Naive thymus-derived CD4-positive, alpha-beta T cell (primary cell): ENCODE measurements around the gene TTC16. TPM values are rescaled to one million over a fixed set of nuclear protein-coding genes. Genes with fewer than 3 reads are reported as not detected.

Experiments used
- ATAC-seq: fragments of 150-1000 bp; cut with Tn5 transposase; 2 replicates; pipeline ENCODE4 v1.10.0; 2021; ENCODE audit warnings: mild to moderate bottlenecking, moderate library complexity
- CTCF ChIA-PET: fragments of 350-600 bp; sonication (Branson Sonifier 250); formaldehyde crosslinking; loops from one replicate; lab custom pipeline; 2021; ENCODE audit warnings: antibody characterized with exemption; lab: Charles Lee
- POLR2A ChIA-PET: fragments of 350-600 bp; sonication (Branson Sonifier 250); formaldehyde crosslinking; loops from one replicate; lab custom pipeline; 2021; ENCODE audit warnings: antibody characterized with exemption, inconsistent platforms; lab: Charles Lee
- DNase-seq, 9 donors: peaks; one replicate each; pipeline versions ENCODE4 v3.0.0 to v3.0.0-alpha.2; 2020 to 2022; ENCODE audit warnings: mixed read lengths in 1 of 9
- H3K27ac ChIP-seq: one replicate; pipeline ENCODE4 v1.7.0; 2013; ENCODE audit warnings: mild to moderate bottlenecking, low read depth, low read length, moderate library complexity
- H3K27me3 ChIP-seq, 2 donors: one replicate each; pipeline ENCODE4 v1.7.0; 2013; ENCODE audit warnings: low read length in 2 of 2, mild to moderate bottlenecking in 2 of 2, moderate library complexity in 2 of 2; ENCODE audit not compliant: control insufficient read depth in 2 of 2, insufficient read depth in 2 of 2
- H3K36me3 ChIP-seq, 3 experiments: 1 replicate in 2 of 3; 2 replicates in 1 of 3; pipeline ENCODE4 v1.7.0; 2013; ENCODE audit warnings: low read length in 3 of 3, mild to moderate bottlenecking in 3 of 3, moderate library complexity in 1 of 3; ENCODE audit not compliant: insufficient read depth in 3 of 3, control insufficient read depth in 2 of 3
- H3K4me1 ChIP-seq, 2 donors: one replicate each; pipeline ENCODE4 v1.7.0; 2013; ENCODE audit warnings: low read length in 2 of 2, mild to moderate bottlenecking in 2 of 2, moderate library complexity in 1 of 2; ENCODE audit not compliant: control insufficient read depth in 2 of 2, insufficient read depth in 2 of 2
- H3K4me3 ChIP-seq: 2 replicates; pipeline ENCODE4 v1.7.0; 2013; ENCODE audit warnings: mild to moderate bottlenecking, low read length
- H3K9me3 ChIP-seq, 3 experiments: 1 replicate in 2 of 3; 2 replicates in 1 of 3; pipeline ENCODE4 v1.7.0; 2013; ENCODE audit warnings: low read length in 3 of 3; ENCODE audit not compliant: control insufficient read depth in 2 of 3
- H3K27ac Mint-ChIP-seq, 9 donors: one replicate each; pipeline ENCODE4 v1.8.0; 2020 to 2022; ENCODE audit warnings: mixed read lengths in 9 of 9, mild to moderate bottlenecking in 8 of 9, moderate library complexity in 5 of 9, inconsistent platforms in 2 of 9
- H3K27me3 Mint-ChIP-seq, 5 donors: one replicate each; pipeline ENCODE4 v1.8.0; 2021 to 2022; ENCODE audit warnings: mixed read lengths in 5 of 5, mild to moderate bottlenecking in 1 of 5
- H3K36me3 Mint-ChIP-seq, 5 donors: one replicate each; pipeline ENCODE4 v1.8.0; 2020 to 2022; ENCODE audit warnings: mixed read lengths in 5 of 5, mild to moderate bottlenecking in 3 of 5, inconsistent platforms in 1 of 5
- H3K4me1 Mint-ChIP-seq, 7 donors: one replicate each; pipeline ENCODE4 v1.8.0; 2020 to 2022; ENCODE audit warnings: mixed read lengths in 7 of 7, mild to moderate bottlenecking in 3 of 7, inconsistent platforms in 1 of 7
- H3K4me3 Mint-ChIP-seq, 10 donors: one replicate each; pipeline ENCODE4 v1.8.0; 2020 to 2022; ENCODE audit warnings: mild to moderate bottlenecking in 10 of 10, mixed read lengths in 10 of 10, moderate library complexity in 6 of 10, inconsistent platforms in 2 of 10
- H3K9me3 Mint-ChIP-seq, 11 donors: one replicate each; pipeline ENCODE4 v1.8.0; 2020 to 2022; ENCODE audit warnings: mixed read lengths in 11 of 11, mild to moderate bottlenecking in 4 of 11, inconsistent platforms in 1 of 11, moderate library complexity in 1 of 11
- intact Hi-C, 2 donors: fragments of 100-400 bp; cut with micrococcal nuclease; formaldehyde crosslinking; loops; one replicate each; pipeline ENCODE4 v1.15.1; 2023
- polyA plus RNA-seq, 2 donors: library from polyadenylated mRNA; unstranded; fragments of 300-500 nt; fragmentation: Illumina TruSeq; gene quantifications; one replicate each; pipeline ENCODE4 v1.2.3, GENCODE V29; 2021
- total RNA-seq, 6 experiments: library from RNA in 5 of 6; stranded (reverse) in 5 of 6; gene quantifications; 1 replicate in 5 of 6; 2 replicates in 1 of 6; pipeline ENCODE4 v1.2.3 and lab custom pipeline; 2021 to 2026

Gene TTC16
- total and polyA plus RNA-seq, 7 experiments from 2014 or later: 0.29 to 9.9 (median 4.6) TPM

DNA sequence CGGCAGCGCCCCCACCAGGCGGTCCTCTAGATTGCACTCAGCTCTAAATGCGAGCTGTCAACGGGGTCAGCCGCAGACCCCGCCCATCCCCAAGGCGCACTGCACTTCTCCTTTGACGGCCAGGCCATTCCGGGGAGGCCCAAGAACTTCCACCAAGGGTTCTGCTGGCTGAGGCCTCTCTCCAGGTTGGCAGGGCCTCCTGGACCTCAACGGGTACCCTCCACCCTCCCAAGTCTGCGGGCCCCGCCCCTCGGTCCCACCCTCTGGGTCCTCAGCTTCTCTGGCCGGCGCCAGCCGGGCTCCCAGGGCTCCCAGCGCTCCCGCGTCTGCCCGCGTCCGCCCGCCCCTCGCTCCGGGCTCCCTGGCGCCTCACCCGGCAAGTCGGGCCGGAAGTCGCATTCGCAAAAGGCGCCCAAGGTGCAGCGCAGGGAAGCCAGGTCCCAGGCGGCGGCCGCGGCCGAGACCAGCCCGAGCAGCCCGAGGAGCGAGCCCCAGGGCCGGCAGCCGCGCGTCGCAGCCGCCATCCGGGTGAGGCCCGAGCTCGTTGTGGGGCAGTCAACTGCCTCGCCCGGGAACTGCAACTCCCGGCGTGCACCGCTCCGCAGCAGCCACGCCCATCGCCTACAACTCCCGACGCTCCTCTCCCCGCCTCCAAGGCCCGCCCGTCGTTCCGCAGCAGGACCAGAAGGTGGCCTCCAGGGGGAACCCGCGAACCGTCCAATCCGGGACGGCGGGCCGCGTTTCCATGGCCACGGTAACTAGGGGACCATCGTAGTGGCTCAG is 19.1 kb downstream of the TTC16 start, which contains the start of gene TOR2A:
TSS of gene TOR2A (minus strand) at position 548 of the 783 bp plus-strand sequence. CDS start at position 524, 24 bp downstream.
- intact Hi-C loops: loop anchor here (1.0 to 10.0 kb wide), 21 partner anchors 20 to 795 kb away; partner anchors contain the start of genes FPGS (in 2 of the 2), NAIF1 (in 2 of the 2), PTRH1 (in 2 of the 2) and LRSAM1 (in 1 of the 2)
- DNase-seq (peak; percentile 97 to 99 (median 98)), ATAC-seq (peak; percentile 97)
- H3K36me3 Mint-ChIP-seq: peaks cover 0 to 19% (median 6%) of the 10 kb centered on the region in 5 donors
- H3K27me3 Mint-ChIP-seq: no peaks in the 10 kb centered on the region
- Histone ChIP-seq H3K9me3 (no peaks in the 10 kb centered on the region), H3K4me3 (peak within 1 kb of the TSS; percentile 73), H3K27me3 (no peaks in the 10 kb centered on the region), H3K36me3 (peaks cover 0 to 41% (median 3%) of the 10 kb centered on the region in 3 experiments), H3K27ac (peak within 1 kb of the TSS; percentile 88), H3K4me1 (peaks cover 14 to 15% of the 10 kb centered on the region in 2 donors)
- ChIA-PET POLR2A (interaction anchor here (0.7 to 2.0 kb wide), 19 partner anchors 10 to 285 kb away, joined by 3 to 23 read pairs (median 4); partner anchors contain the start of genes CDK9, PTRH1, SH2D3C and ST6GALNAC4), CTCF (interaction anchor here (0.6 to 2.9 kb wide), 42 partner anchors 9 to 765 kb away, joined by 3 to 32 read pairs (median 4); partner anchors contain the start of genes CDK9, FPGS, PTRH1 and SH2D3C)
- peak within 1 kb of the TSS; percentile 82 to 97 (median 88) for H3K4me3 Mint-ChIP-seq
- peaks cover 0 to 4% (median 0%) of the 10 kb centered on the region in 11 donors for H3K9me3 Mint-ChIP-seq
- H3K4me1 Mint-ChIP-seq: peaks cover 0 to 21% (median 18%) of the 10 kb centered on the region in 7 donors
- peak within 1 kb of the TSS; percentile 89 to 98 (median 93) for H3K27ac Mint-ChIP-seq

DNA sequence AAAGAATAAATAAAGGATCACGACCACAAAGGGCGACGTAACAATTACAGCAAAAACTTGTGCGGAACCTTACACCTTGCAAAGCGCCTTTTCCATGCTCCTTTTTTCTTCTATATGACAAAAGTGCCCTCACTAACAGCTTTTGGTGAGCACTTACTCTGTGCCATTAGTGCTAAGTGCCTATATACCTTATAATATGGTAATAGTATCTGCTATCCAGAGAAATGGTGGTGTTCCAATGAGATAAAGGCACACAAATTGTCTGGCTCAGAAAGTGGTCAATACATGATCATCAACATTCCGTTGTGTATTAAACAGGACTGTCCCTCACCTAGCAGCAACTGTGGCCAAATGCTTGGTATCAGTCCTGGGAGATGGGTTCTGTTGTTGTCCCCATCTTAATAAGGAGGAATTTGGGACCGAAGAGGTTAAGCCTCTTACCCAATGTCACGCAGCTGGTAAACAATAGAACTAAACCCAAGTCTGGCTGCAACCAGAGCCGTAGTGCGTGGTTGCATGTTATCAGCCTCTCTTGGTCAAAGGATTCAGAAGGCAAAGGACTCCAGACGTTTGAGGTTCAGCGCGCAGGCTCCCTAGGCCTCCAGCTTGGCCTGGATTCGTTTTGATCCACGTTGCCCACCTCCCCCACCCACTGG is 19.8 kb downstream of the TTC16 start:
- Histone ChIP-seq H3K36me3 (peaks cover 0 to 49% (median 6%) of the 10 kb centered on the region in 3 experiments), H3K27ac (peak overlapping the region; percentile 79), H3K4me1 (peaks cover 14 to 15% of the 10 kb centered on the region in 2 donors), H3K27me3 (no peaks in the 10 kb centered on the region), H3K4me3 (no peak overlapping the region), H3K9me3 (no peaks in the 10 kb centered on the region)
- peak overlapping the region; percentile 89 to 98 (median 93) for H3K27ac Mint-ChIP-seq
- intact Hi-C loops: loop anchor here (1.0 to 10.0 kb wide), 17 partner anchors 20 to 791 kb away; partner anchors contain the start of genes FPGS (in 2 of the 2), NAIF1 (in 2 of the 2), PTRH1 (in 2 of the 2) and SLC25A25 (in 1 of the 2)
- H3K36me3 Mint-ChIP-seq: peaks cover 0 to 19% (median 6%) of the 10 kb centered on the region in 5 donors
- H3K27me3 Mint-ChIP-seq: no peaks in the 10 kb centered on the region
- peaks cover 0 to 21% (median 18%) of the 10 kb centered on the region in 7 donors for H3K4me1 Mint-ChIP-seq
- peaks cover 0 to 4% (median 0%) of the 10 kb centered on the region in 11 donors for H3K9me3 Mint-ChIP-seq
- peak overlapping the region; percentile 82 to 97 (median 88) for H3K4me3 Mint-ChIP-seq
- no peak for ATAC-seq
- no peak for DNase-seq
- CTCF ChIA-PET: interaction anchor here (0.6 to 2.9 kb wide), 25 partner anchors 9 to 215 kb away, joined by 3 to 32 read pairs (median 6); partner anchors contain the start of genes CDK9, PTRH1 and SH2D3C
- POLR2A ChIA-PET: interaction anchor here (0.9 to 2.0 kb wide), 12 partner anchors 9 to 286 kb away, joined by 3 to 23 read pairs (median 5); partner anchors contain the start of genes CDK9, PTRH1, SH2D3C and TTC16

DNA sequence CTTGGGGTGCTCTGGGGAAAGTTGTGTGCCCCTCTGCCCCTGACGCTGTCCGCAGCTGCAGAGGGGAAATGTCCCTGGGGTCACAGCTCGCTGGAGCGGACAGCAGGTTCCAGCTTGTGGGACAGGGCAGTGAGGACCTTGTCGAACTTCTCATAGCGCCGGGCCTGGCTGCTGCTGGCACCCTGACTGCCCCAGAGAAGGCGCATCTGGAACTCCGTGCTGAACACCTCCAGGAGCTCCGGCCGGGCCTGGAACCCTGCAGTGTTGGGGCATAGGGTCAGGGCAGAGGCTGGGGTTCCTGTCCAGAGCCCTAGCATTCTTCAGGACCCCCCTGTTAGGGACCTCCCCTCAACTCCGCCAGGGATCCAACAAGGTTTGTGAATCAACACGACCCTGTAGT is 22.8 kb downstream of the TTC16 start:
- ChIA-PET CTCF (interaction anchor here (1.8 kb wide), 1 partner anchor 131 kb away, joined by 5 read pairs; no protein-coding TSS in a partner anchor), POLR2A (interaction anchor here (0.6 kb wide), 1 partner anchor 44 kb away, joined by 3 read pairs; no protein-coding TSS in a partner anchor)
- H3K4me1 ChIP-seq: peaks cover 14 to 15% of the 10 kb centered on the region in 2 donors
- H3K27me3 ChIP-seq: no peaks in the 10 kb centered on the region
- H3K4me3 Mint-ChIP-seq: no peak overlapping the region
- no peak for ATAC-seq
- H3K4me1 Mint-ChIP-seq: peaks cover 0 to 20% (median 15%) of the 10 kb centered on the region in 7 donors
- H3K36me3 Mint-ChIP-seq: peaks cover 0 to 26% (median 7%) of the 10 kb centered on the region in 5 donors
- H3K36me3 ChIP-seq: peaks cover 0 to 57% (median 6%) of the 10 kb centered on the region in 3 experiments
- no peak overlapping the region for H3K4me3 ChIP-seq
- no peak for DNase-seq
- peak overlapping the region in 2 of 9 donors; percentile 55 to 89 for H3K27ac Mint-ChIP-seq
- no peak overlapping the region for H3K27ac ChIP-seq
- intact Hi-C loops: loop anchor here (10.0 kb wide), 2 partner anchors 326 to 794 kb away; partner anchors contain the start of genes NAIF1 (in 1 of the 2) and SLC25A25 (in 1 of the 2)
- no peaks in the 10 kb centered on the region for H3K27me3 Mint-ChIP-seq
- H3K9me3 ChIP-seq: no peaks in the 10 kb centered on the region
- peaks cover 0 to 4% (median 0%) of the 10 kb centered on the region in 11 donors for H3K9me3 Mint-ChIP-seq

DNA sequence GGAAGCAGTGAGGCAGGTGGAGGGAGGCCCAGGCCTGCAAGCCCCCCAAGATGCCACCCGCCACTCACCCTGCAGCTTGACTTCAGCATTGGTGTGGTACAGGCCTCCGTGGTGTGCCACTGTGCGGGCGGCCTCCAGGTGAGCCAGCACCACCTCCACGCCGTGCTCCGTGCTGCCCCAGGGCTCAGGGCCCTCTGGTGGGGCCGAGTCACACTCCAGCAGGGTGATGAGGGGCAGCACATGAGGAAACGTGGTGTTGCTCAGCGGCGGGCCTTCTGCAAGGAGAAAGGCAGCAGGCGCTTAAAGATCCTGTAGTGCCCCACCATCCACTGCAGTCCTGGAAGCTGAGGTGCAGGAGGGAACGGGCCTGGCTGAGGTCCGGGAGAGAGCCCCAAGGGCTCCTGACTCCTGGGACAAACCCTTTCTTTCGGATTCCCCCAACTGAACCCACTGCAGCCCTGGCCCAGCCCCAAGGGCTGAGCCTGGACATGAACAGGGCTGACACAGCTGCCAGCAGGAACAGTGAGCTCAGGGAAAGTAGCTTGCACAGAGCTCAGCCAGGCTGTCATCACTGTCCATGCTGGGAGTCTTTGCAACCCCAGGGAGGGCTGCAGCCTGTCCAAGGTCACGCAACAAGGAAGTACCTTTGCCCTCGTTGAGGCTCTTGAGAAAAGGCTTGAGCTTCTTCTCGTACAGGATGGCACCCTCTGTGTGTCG is 23.9 kb downstream of the TTC16 start:
- peaks cover 0 to 29% (median 7%) of the 10 kb centered on the region in 5 donors for H3K36me3 Mint-ChIP-seq
- Histone ChIP-seq H3K9me3 (no peaks in the 10 kb centered on the region), H3K4me1 (peaks cover 5 to 7% of the 10 kb centered on the region in 2 donors), H3K27ac (no peak overlapping the region), H3K36me3 (peaks cover 0 to 66% (median 6%) of the 10 kb centered on the region in 3 experiments), H3K27me3 (no peaks in the 10 kb centered on the region), H3K4me3 (no peak overlapping the region)
- peaks cover 0 to 11% (median 7%) of the 10 kb centered on the region in 7 donors for H3K4me1 Mint-ChIP-seq
- POLR2A ChIA-PET: interaction anchor here (0.9 to 1.2 kb wide), 2 partner anchors 9 to 181 kb away, joined by 4 to 5 read pairs; no protein-coding TSS in a partner anchor
- peaks cover 0 to 4% (median 0%) of the 10 kb centered on the region in 11 donors for H3K9me3 Mint-ChIP-seq
- no peaks in the 10 kb centered on the region for H3K27me3 Mint-ChIP-seq
- ATAC-seq (no peak), DNase-seq (no peak)
- intact Hi-C loops: loop anchor here (10.0 kb wide), 2 partner anchors 325 to 795 kb away; partner anchors contain the start of genes NAIF1 (in 1 of the 2) and SLC25A25 (in 1 of the 2)
- no peak overlapping the region for H3K4me3 Mint-ChIP-seq
- CTCF ChIA-PET: interaction anchor here (0.8 to 1.8 kb wide), 2 partner anchors 46 to 130 kb away, joined by 3 to 5 read pairs; partner anchors contain the start of gene CDK9
- no peak overlapping the region for H3K27ac Mint-ChIP-seq

DNA sequence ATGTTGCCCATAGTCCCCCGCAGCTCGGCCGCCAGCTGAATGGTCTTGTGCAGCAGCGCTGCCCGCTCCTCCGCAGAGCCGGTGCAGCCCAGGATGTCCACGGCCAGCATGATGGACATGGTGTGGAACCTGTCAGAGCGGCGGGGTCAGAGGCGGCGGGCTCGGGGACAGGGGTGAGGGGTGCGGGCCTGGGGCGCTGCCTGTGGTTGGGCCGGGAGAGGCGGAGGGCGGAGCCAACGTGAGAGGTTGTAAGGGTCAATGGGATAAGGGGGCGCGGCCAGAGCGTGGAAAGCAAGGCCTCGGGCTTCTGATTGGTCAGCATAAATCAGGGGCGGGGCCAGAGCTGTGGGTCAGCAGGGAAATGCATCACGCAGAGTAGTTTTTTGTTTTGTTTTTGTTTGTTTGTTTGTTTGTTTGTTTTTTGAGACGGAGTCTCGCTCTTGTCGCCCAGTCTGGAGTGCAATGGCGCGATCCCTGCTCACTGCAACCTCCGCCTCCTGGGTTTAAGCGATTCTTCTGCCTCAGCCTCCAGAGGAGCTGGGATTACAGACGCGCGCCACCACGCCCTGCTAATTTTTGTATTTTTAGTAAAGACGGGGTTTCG is 26.1 kb downstream of the TTC16 start:
- Histone ChIP-seq H3K36me3 (peaks cover 0 to 83% (median 6%) of the 10 kb centered on the region in 3 experiments), H3K27me3 (no peaks in the 10 kb centered on the region), H3K9me3 (no peaks in the 10 kb centered on the region), H3K4me3 (no peak overlapping the region), H3K27ac (peak overlapping the region; percentile 7), H3K4me1 (no peaks in the 10 kb centered on the region)
- DNase-seq (no peak), ATAC-seq (no peak)
- ChIA-PET CTCF (interaction anchor here (0.7 kb wide), 1 partner anchor 169 kb away, joined by 4 read pairs; no protein-coding TSS in a partner anchor), POLR2A (interaction anchor here (0.7 to 1.1 kb wide), 2 partner anchors 29 to 35 kb away, joined by 3 read pairs; no protein-coding TSS in a partner anchor)
- intact Hi-C loops: no loop called here
- peaks cover 0 to 36% (median 7%) of the 10 kb centered on the region in 5 donors for H3K36me3 Mint-ChIP-seq
- H3K4me1 Mint-ChIP-seq: peaks cover 1 to 8% (median 4%) of the 10 kb centered on the region in 7 donors
- H3K27ac Mint-ChIP-seq: peak overlapping the region in 2 of 9 donors; percentile 5 to 52
- H3K9me3 Mint-ChIP-seq: no peaks in the 10 kb centered on the region
- H3K4me3 Mint-ChIP-seq: no peak overlapping the region
- no peaks in the 10 kb centered on the region for H3K27me3 Mint-ChIP-seq
